Measurements from ENCODE around the gene DEXI.
A peak's percentile ranks its signal among the peaks of the same experiment; 100 is the strongest.

DEXI gene

GRCh38 chr16:10959161-10959560, 16.9 kb upstream of the DEXI start:
- H3K4me1 ChIP-seq (ENCODE audit: control insufficient read depth in 1 of 2, insufficient read depth in 2 of 2, low read length in 2 of 2), result peaks cover 7 to 28% of the 10 kb centered on the region in 2 experiments
- no peak overlapping the region for H3K23ac ChIP-seq (ENCODE audit: low read length)
- no peak overlapping the region for H2AFZ ChIP-seq (ENCODE audit: insufficient read depth, low read length, poor library complexity)
- DNase-seq, result no peak
- no peak overlapping the region for H3K4ac ChIP-seq (ENCODE audit: low read depth, low read length)
- peaks cover 6% of the 10 kb centered on the region for H3K79me1 ChIP-seq (ENCODE audit: low read length)
- no peak overlapping the region for H3K9ac ChIP-seq (ENCODE audit: low read length)
- no peak overlapping the region for H2BK12ac ChIP-seq (ENCODE audit: low read length)
- H3K79me2 ChIP-seq (ENCODE audit: control insufficient read depth, insufficient read depth, low read length, poor library complexity), result no peaks in the 10 kb centered on the region
- no peaks in the 10 kb centered on the region for H3K9me3 ChIP-seq (ENCODE audit: insufficient read depth, low read depth, low read length)
- no peak overlapping the region for H2BK5ac ChIP-seq (ENCODE audit: low read depth, low read length, poor library complexity)
- H3K27ac ChIP-seq (ENCODE audit: low read depth, low read length), result no peak overlapping the region
- WGBS (ENCODE audit: extremely low coverage, insufficient coverage, insufficient read length), result no CpG with 5 or more reads among the region's 5 CpGs
- no peak overlapping the region for H3K14ac ChIP-seq (ENCODE audit: low read length)
- H3K27me3 ChIP-seq (ENCODE audit: insufficient read depth, low read length), result no peaks in the 10 kb centered on the region
- H3K36me3 ChIP-seq (ENCODE audit: control insufficient read depth in 1 of 2, insufficient read depth in 2 of 2, low read length in 2 of 2), result peaks cover 3 to 14% of the 10 kb centered on the region in 2 experiments
- H2BK120ac ChIP-seq (ENCODE audit: insufficient read depth, low read length, poor library complexity), result no peak overlapping the region
- H3K4me3 ChIP-seq (ENCODE audit: low read depth, low read length), result no peak overlapping the region
- H3K4me2 ChIP-seq (ENCODE audit: low read length), result no peak overlapping the region
- no peak overlapping the region for H2AK5ac ChIP-seq (ENCODE audit: low read length)
- no peak overlapping the region for H4K91ac ChIP-seq (ENCODE audit: low read depth, low read length)
- no peak overlapping the region for H3K18ac ChIP-seq (ENCODE audit: low read length)
- no peak overlapping the region for H4K12ac ChIP-seq (ENCODE audit: low read depth, low read length)
- no peak overlapping the region for H4K8ac ChIP-seq (ENCODE audit: low read depth, low read length)

- WGBS (ENCODE audit: extremely low coverage, insufficient coverage, insufficient read length), result no CpG with 5 or more reads among the region's 6 CpGs
These were observed 15.7 kb upstream of the DEXI start for GRCh38 chr16:10957771-10958482.

GRCh38 chr16:10954903-10955302, 12.6 kb upstream of the DEXI start:
- no peak overlapping the region for H4K91ac ChIP-seq (ENCODE audit: low read depth, low read length)
- peak overlapping the region; percentile 45 for H2BK120ac ChIP-seq (ENCODE audit: insufficient read depth, low read length, poor library complexity)
- no peak overlapping the region for H4K8ac ChIP-seq (ENCODE audit: low read depth, low read length)
- no peak overlapping the region for H2AFZ ChIP-seq (ENCODE audit: insufficient read depth, low read length, poor library complexity)
- no peak for DNase-seq
- H3K9me3 ChIP-seq (ENCODE audit: insufficient read depth, low read depth, low read length), result no peaks in the 10 kb centered on the region
- H3K79me2 ChIP-seq (ENCODE audit: control insufficient read depth, insufficient read depth, low read length, poor library complexity), result no peaks in the 10 kb centered on the region
- peak overlapping the region; percentile 6 for H3K4ac ChIP-seq (ENCODE audit: low read depth, low read length)
- H2BK12ac ChIP-seq (ENCODE audit: low read length), result no peak overlapping the region
- H3K14ac ChIP-seq (ENCODE audit: low read length), result peak overlapping the region; percentile 1
- H3K18ac ChIP-seq (ENCODE audit: low read length), result peak overlapping the region; percentile 67
- H3K4me2 ChIP-seq (ENCODE audit: low read length), result no peak overlapping the region
- peak overlapping the region; percentile 49 for H2AK5ac ChIP-seq (ENCODE audit: low read length)
- H2BK5ac ChIP-seq (ENCODE audit: low read depth, low read length, poor library complexity), result peak overlapping the region; percentile 38
- no peak overlapping the region for H4K12ac ChIP-seq (ENCODE audit: low read depth, low read length)
- H3K27ac ChIP-seq (ENCODE audit: low read depth, low read length), result no peak overlapping the region
- no CpG with 5 or more reads among the region's 7 CpGs for WGBS (ENCODE audit: extremely low coverage, insufficient coverage, insufficient read length)
- H3K27me3 ChIP-seq (ENCODE audit: insufficient read depth, low read length), result no peaks in the 10 kb centered on the region
- H3K4me1 ChIP-seq (ENCODE audit: control insufficient read depth in 1 of 2, insufficient read depth in 2 of 2, low read length in 2 of 2), result peaks cover 8 to 29% of the 10 kb centered on the region in 2 experiments
- no peak overlapping the region for H3K23ac ChIP-seq (ENCODE audit: low read length)
- H3K36me3 ChIP-seq (ENCODE audit: control insufficient read depth in 1 of 2, insufficient read depth in 2 of 2, low read length in 2 of 2), result peaks cover 0 to 3% of the 10 kb centered on the region in 2 experiments
- H3K4me3 ChIP-seq (ENCODE audit: low read depth, low read length), result no peak overlapping the region
- H3K79me1 ChIP-seq (ENCODE audit: low read length), result peaks cover 8% of the 10 kb centered on the region
- H3K9ac ChIP-seq (ENCODE audit: low read length), result no peak overlapping the region

More at GRCh38 chr16:10957771-10958482, 15.7 kb upstream of the DEXI start:
- no peaks in the 10 kb centered on the region for H3K79me2 ChIP-seq (ENCODE audit: control insufficient read depth, insufficient read depth, low read length, poor library complexity)
- H3K27ac ChIP-seq (ENCODE audit: low read depth, low read length), result no peak overlapping the region
- H3K18ac ChIP-seq (ENCODE audit: low read length), result no peak overlapping the region
- H2BK12ac ChIP-seq (ENCODE audit: low read length), result no peak overlapping the region
- H3K23ac ChIP-seq (ENCODE audit: low read length), result no peak overlapping the region
- H4K12ac ChIP-seq (ENCODE audit: low read depth, low read length), result no peak overlapping the region
- H4K91ac ChIP-seq (ENCODE audit: low read depth, low read length), result no peak overlapping the region
- H3K79me1 ChIP-seq (ENCODE audit: low read length), result peaks cover 8% of the 10 kb centered on the region
- H4K8ac ChIP-seq (ENCODE audit: low read depth, low read length), result no peak overlapping the region
- no peaks in the 10 kb centered on the region for H3K27me3 ChIP-seq (ENCODE audit: insufficient read depth, low read length)
- no peak overlapping the region for H2BK5ac ChIP-seq (ENCODE audit: low read depth, low read length, poor library complexity)
- peaks cover 3 to 6% of the 10 kb centered on the region in 2 experiments for H3K36me3 ChIP-seq (ENCODE audit: control insufficient read depth in 1 of 2, insufficient read depth in 2 of 2, low read length in 2 of 2)
- no peak overlapping the region for H3K4me3 ChIP-seq (ENCODE audit: low read depth, low read length)
- no peak overlapping the region for H3K4ac ChIP-seq (ENCODE audit: low read depth, low read length)
- peaks cover 9 to 29% of the 10 kb centered on the region in 2 experiments for H3K4me1 ChIP-seq (ENCODE audit: control insufficient read depth in 1 of 2, insufficient read depth in 2 of 2, low read length in 2 of 2)
- H2AFZ ChIP-seq (ENCODE audit: insufficient read depth, low read length, poor library complexity), result no peak overlapping the region
- H3K9ac ChIP-seq (ENCODE audit: low read length), result no peak overlapping the region
- DNase-seq, result peak; percentile 31 to 52
- no peak overlapping the region for H3K4me2 ChIP-seq (ENCODE audit: low read length)
- no peaks in the 10 kb centered on the region for H3K9me3 ChIP-seq (ENCODE audit: insufficient read depth, low read depth, low read length)
- no peak overlapping the region for H2AK5ac ChIP-seq (ENCODE audit: low read length)
- no peak overlapping the region for H2BK120ac ChIP-seq (ENCODE audit: insufficient read depth, low read length, poor library complexity)
- H3K14ac ChIP-seq (ENCODE audit: low read length), result no peak overlapping the region

- no peak overlapping the region for H3K9ac ChIP-seq (ENCODE audit: low read length)
- no peak overlapping the region for H2BK12ac ChIP-seq (ENCODE audit: low read length)
- peaks cover 6% of the 10 kb centered on the region for H3K79me1 ChIP-seq (ENCODE audit: low read length)
- no peak overlapping the region for H3K27ac ChIP-seq (ENCODE audit: low read depth, low read length)
- H3K4me3 ChIP-seq (ENCODE audit: low read depth, low read length), result no peak overlapping the region
- no peak overlapping the region for H2AFZ ChIP-seq (ENCODE audit: insufficient read depth, low read length, poor library complexity)
- DNase-seq, result no peak
- H4K91ac ChIP-seq (ENCODE audit: low read depth, low read length), result no peak overlapping the region
- no peaks in the 10 kb centered on the region for H3K9me3 ChIP-seq (ENCODE audit: insufficient read depth, low read depth, low read length)
- no peak overlapping the region for H2BK120ac ChIP-seq (ENCODE audit: insufficient read depth, low read length, poor library complexity)
- H4K8ac ChIP-seq (ENCODE audit: low read depth, low read length), result no peak overlapping the region
- no peaks in the 10 kb centered on the region for H3K79me2 ChIP-seq (ENCODE audit: control insufficient read depth, insufficient read depth, low read length, poor library complexity)
- H3K36me3 ChIP-seq (ENCODE audit: control insufficient read depth in 1 of 2, insufficient read depth in 2 of 2, low read length in 2 of 2), result no peaks in the 10 kb centered on the region
- H4K12ac ChIP-seq (ENCODE audit: low read depth, low read length), result no peak overlapping the region
- no peak overlapping the region for H2AK5ac ChIP-seq (ENCODE audit: low read length)
- no peak overlapping the region for H3K23ac ChIP-seq (ENCODE audit: low read length)
- no CpG with 5 or more reads among the region's 4 CpGs for WGBS (ENCODE audit: extremely low coverage, insufficient coverage, insufficient read length)
- H3K27me3 ChIP-seq (ENCODE audit: insufficient read depth, low read length), result no peaks in the 10 kb centered on the region
- H3K14ac ChIP-seq (ENCODE audit: low read length), result no peak overlapping the region
- H3K4ac ChIP-seq (ENCODE audit: low read depth, low read length), result no peak overlapping the region
- H3K18ac ChIP-seq (ENCODE audit: low read length), result no peak overlapping the region
- H3K4me1 ChIP-seq (ENCODE audit: control insufficient read depth in 1 of 2, insufficient read depth in 2 of 2, low read length in 2 of 2), result peaks cover 24 to 29% of the 10 kb centered on the region in 2 experiments
- no peak overlapping the region for H2BK5ac ChIP-seq (ENCODE audit: low read depth, low read length, poor library complexity)
- H3K4me2 ChIP-seq (ENCODE audit: low read length), result no peak overlapping the region
These were observed 8.8 kb upstream of the DEXI start for GRCh38 chr16:10951026-10951425.

All from trophoblast cell (in vitro differentiated cells and primary cell).